Endothelial cell (in vitro differentiated cells): ENCODE results near the gene CDYL2. TPM values are rescaled to one million over a fixed set of nuclear protein-coding genes. Genes with fewer than 3 reads are reported as not detected.

ENCODE experiments used
- DNase-seq: peaks from one replicate; pipeline ENCODE4 v3.0.0; 2021; ENCODE audit warnings: low spot score
- H3K27ac Mint-ChIP-seq: one replicate; pipeline ENCODE4 v1.8.0; 2021; ENCODE audit warnings: mixed read lengths, inconsistent platforms; ENCODE audit not compliant: unreplicated experiment
- H3K27me3 Mint-ChIP-seq: one replicate; pipeline ENCODE4 v1.8.0; 2021; ENCODE audit warnings: mild to moderate bottlenecking, moderate library complexity, mixed read lengths, inconsistent platforms; ENCODE audit not compliant: unreplicated experiment
- H3K36me3 Mint-ChIP-seq: one replicate; pipeline ENCODE4 v1.8.0; 2021; ENCODE audit warnings: mild to moderate bottlenecking, low read depth, mixed read lengths, inconsistent platforms; ENCODE audit not compliant: unreplicated experiment
- H3K4me1 Mint-ChIP-seq: one replicate; pipeline ENCODE4 v1.8.0; 2021; ENCODE audit warnings: mild to moderate bottlenecking, mixed read lengths, inconsistent platforms; ENCODE audit not compliant: unreplicated experiment
- H3K4me3 Mint-ChIP-seq: one replicate; pipeline ENCODE4 v1.8.0; 2021; ENCODE audit warnings: mild to moderate bottlenecking, mixed read lengths, inconsistent platforms; ENCODE audit not compliant: unreplicated experiment
- H3K9me3 Mint-ChIP-seq: one replicate; pipeline ENCODE4 v1.8.0; 2021; ENCODE audit warnings: mixed read lengths, inconsistent platforms; ENCODE audit not compliant: unreplicated experiment
- CTCF ChIP-seq: fragments of 200-600 bp; sonication (generic); IDR thresholded peaks from one replicate; pipeline ENCODE4 v1.5.0; 2021; ENCODE audit warnings: antibody characterized with exemption; ENCODE audit not compliant: unreplicated experiment
- total RNA-seq: library from RNA; stranded (reverse); fragmentation: NEBNext Ultra II Directional; extraction: Animal tissue kit (Norgen Biotek cat#: 25700); gene quantifications from one replicate; pipeline ENCODE4 v1.2.1, GENCODE V29; 2021; ENCODE audit not compliant: unreplicated experiment

The CDYL2 gene
- total RNA-seq, 1 donor from 2014 or later = 26.6 TPM

DNA sequence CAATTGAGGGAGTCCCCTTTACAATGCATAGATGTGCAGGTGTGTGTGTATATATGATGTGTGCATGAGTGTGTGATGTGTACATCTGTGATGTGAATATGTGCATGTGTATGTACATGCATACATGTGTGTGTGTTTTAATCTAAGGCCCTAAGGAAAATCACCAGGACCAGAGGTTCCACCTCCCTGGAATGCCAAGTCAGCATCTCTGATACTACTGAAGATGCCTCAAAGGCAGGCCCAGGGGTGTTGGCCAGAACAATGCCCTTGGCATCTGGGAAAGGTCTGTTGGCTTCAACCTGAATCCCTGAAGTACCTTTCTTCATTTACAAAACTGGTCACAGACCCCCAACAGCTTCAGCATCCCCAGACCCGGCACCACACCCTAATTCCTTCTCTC, 129.5 kb downstream of the CDYL2 start:
- Mint-ChIP-seq H3K27ac (no peak overlapping the region), H3K9me3 (no peaks in the 10 kb centered on the region), H3K4me3 (no peak overlapping the region), H3K27me3 (peaks cover 7% of the 10 kb centered on the region), H3K36me3 (peaks cover 15% of the 10 kb centered on the region), H3K4me1 (peaks cover 4% of the 10 kb centered on the region)
- no peak for DNase-seq
- no peak for TF ChIP-seq CTCF

DNA sequence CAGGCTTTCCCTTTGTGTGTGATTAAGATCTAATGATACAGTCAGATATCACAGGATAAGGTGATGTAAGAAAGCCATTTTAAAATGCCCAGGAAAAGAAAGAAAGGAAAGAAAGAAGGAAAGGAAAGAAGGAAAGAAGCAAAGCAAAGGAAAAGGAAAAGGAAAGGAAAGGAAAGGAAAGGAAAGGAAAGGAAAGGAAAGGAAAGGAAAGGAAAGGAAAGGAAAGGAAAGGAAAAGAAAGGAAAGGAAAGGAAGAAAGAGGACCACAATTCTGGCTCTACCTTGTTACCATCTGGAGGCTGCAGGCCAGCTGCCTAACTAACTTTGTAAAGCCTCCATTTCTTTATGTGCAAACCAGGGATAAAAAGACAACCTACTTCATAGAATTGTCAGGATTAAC, 132.0 kb downstream of the CDYL2 start:
- H3K27me3 Mint-ChIP-seq = peaks cover 7% of the 10 kb centered on the region
- H3K27ac Mint-ChIP-seq = peak overlapping the region; percentile 19
- no peak for DNase-seq
- no peak for TF ChIP-seq CTCF
- H3K36me3 Mint-ChIP-seq = peaks cover 22% of the 10 kb centered on the region
- peaks cover 4% of the 10 kb centered on the region for H3K4me1 Mint-ChIP-seq
- no peaks in the 10 kb centered on the region for H3K9me3 Mint-ChIP-seq
- no peak overlapping the region for H3K4me3 Mint-ChIP-seq

DNA sequence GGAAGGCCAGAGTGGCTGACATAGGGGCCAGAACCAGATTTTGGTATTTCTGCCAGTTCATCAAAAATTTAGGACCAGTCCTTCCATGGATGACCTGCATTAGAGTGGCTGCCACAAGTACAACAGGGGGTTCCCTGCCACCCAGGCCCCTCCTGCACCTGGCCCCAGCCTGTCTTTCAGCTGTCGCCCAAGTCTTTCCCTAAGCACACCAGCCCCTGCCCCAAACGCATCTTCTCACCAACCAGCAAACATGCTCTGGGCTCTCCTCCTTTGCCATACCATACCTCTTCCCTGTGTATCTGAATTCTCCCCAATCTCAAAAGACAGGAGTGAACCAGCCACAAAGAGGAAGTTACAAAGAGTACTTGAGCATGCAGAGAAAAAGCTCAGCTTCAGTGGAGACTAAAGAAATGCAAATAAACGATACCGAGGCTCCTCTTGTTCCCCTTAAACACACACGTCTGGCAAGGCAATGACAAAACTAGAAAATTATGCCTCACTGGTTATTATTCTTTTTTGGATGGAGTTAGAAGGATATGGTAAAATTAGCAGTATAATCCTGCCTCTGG, 133.0 kb downstream of the CDYL2 start:
- TF ChIP-seq CTCF = no peak
- Mint-ChIP-seq H3K9me3 (no peaks in the 10 kb centered on the region), H3K4me3 (no peak overlapping the region), H3K36me3 (peaks cover 21% of the 10 kb centered on the region), H3K27me3 (peaks cover 7% of the 10 kb centered on the region), H3K27ac (no peak overlapping the region), H3K4me1 (peaks cover 4% of the 10 kb centered on the region)
- no peak for DNase-seq

GRCh38 chr16:80670170-80670865, 134.1 kb downstream of the CDYL2 start:
- H3K4me1 Mint-ChIP-seq = peaks cover 4% of the 10 kb centered on the region
- TF ChIP-seq CTCF = no peak
- no peak for DNase-seq
- H3K27me3 Mint-ChIP-seq = peaks cover 8% of the 10 kb centered on the region
- H3K9me3 Mint-ChIP-seq = no peaks in the 10 kb centered on the region
- no peak overlapping the region for H3K4me3 Mint-ChIP-seq
- H3K27ac Mint-ChIP-seq = no peak overlapping the region
- peaks cover 14% of the 10 kb centered on the region for H3K36me3 Mint-ChIP-seq

- H3K27me3 Mint-ChIP-seq = peaks cover 7% of the 10 kb centered on the region
These were observed 134.7 kb downstream of the CDYL2 start for GRCh38 chr16:80669673-80670072.

More at GRCh38 chr16:80669673-80670072, 134.7 kb downstream of the CDYL2 start:
- DNase-seq = no peak
- Mint-ChIP-seq H3K36me3 (peaks cover 13% of the 10 kb centered on the region), H3K4me1 (peaks cover 4% of the 10 kb centered on the region), H3K9me3 (no peaks in the 10 kb centered on the region), H3K27ac (no peak overlapping the region), H3K4me3 (no peak overlapping the region)
- TF ChIP-seq CTCF = no peak
